Fibroblast of peridontal ligament (primary cell): Measurements from ENCODE around the gene PPP4R4.
"Not testable (repeated sequence)": the region's sequence is repeated elsewhere in the genome, so short reads cannot be mapped to it uniquely, and the experiment has no call there.

Source experiments
- DNase-seq: peaks from one replicate; pipeline ENCODE4 v3.0.0-alpha.2; 2010; ENCODE audit errors: extremely low read depth

The PPP4R4 gene

GRCh38 chr14:94177806-94178205, 3.7 kb downstream of the PPP4R4 start:
- no peak for DNase-seq

GRCh38 chr14:94179244-94179643, 5.1 kb downstream of the PPP4R4 start:
- no peak for DNase-seq

GRCh38 chr14:94180655-94181271, 6.6 kb downstream of the PPP4R4 start:
- peak; percentile 64 for DNase-seq

- no peak for DNase-seq
Measured at GRCh38 chr14:94181835-94182234, 7.7 kb downstream of the PPP4R4 start.

GRCh38 chr14:94192536-94192935, 18.4 kb downstream of the PPP4R4 start:
- no peak for DNase-seq

GRCh38 chr14:94193776-94194175, 19.7 kb downstream of the PPP4R4 start:
- no peak for DNase-seq

GRCh38 chr14:94196057-94196456, 21.9 kb downstream of the PPP4R4 start:
- no peak for DNase-seq

GRCh38 chr14:94203473-94204210, 29.5 kb downstream of the PPP4R4 start:
- DNase-seq = peak; percentile 18

- DNase-seq = peak; percentile 5
Measured at GRCh38 chr14:94213021-94213420, 38.9 kb downstream of the PPP4R4 start.

GRCh38 chr14:94213741-94214140, 39.6 kb downstream of the PPP4R4 start:
- DNase-seq = no peak

GRCh38 chr14:94217116-94217515, 43.0 kb downstream of the PPP4R4 start:
- no peak for DNase-seq

GRCh38 chr14:94218198-94218886, 44.2 kb downstream of the PPP4R4 start:
- DNase-seq = not testable (repeated sequence)

- no peak for DNase-seq
Measured at GRCh38 chr14:94224040-94224439, 49.9 kb downstream of the PPP4R4 start.

GRCh38 chr14:94225460-94226378, 51.6 kb downstream of the PPP4R4 start:
- DNase-seq = peak; percentile 8

- peak; percentile 72 for DNase-seq
Measured at GRCh38 chr14:94227029-94227428, 52.9 kb downstream of the PPP4R4 start.

GRCh38 chr14:94237046-94237445, 62.9 kb downstream of the PPP4R4 start:
- no peak for DNase-seq

GRCh38 chr14:94237983-94238382, 63.9 kb downstream of the PPP4R4 start:
- DNase-seq = no peak

- DNase-seq = no peak
Measured at GRCh38 chr14:94239406-94239805, 65.3 kb downstream of the PPP4R4 start.

GRCh38 chr14:94244182-94244581, 70.1 kb downstream of the PPP4R4 start:
- DNase-seq = peak; percentile 1

GRCh38 chr14:94264195-94264594, 90.1 kb downstream of the PPP4R4 start:
- peak; percentile 1 for DNase-seq

- no peak for DNase-seq
Measured at GRCh38 chr14:94267352-94267751, 93.2 kb downstream of the PPP4R4 start.

- not testable (repeated sequence) for DNase-seq
Measured at GRCh38 chr14:94268582-94268981, 94.5 kb downstream of the PPP4R4 start.
